Colonic mucosa (tissue), 4 donors: ENCODE results near the gene CTCFL. TPM values are rescaled to one million over a fixed set of nuclear protein-coding genes. Genes with fewer than 3 reads are reported as not detected.

Experiments
- DNase-seq: peaks from one replicate; pipeline ENCODE4 v3.0.0-alpha.2; 2020
- H3K27ac ChIP-seq: fragments of 200-600 bp; one replicate; pipeline ENCODE4 v1.8.0; 2021
- H3K27me3 ChIP-seq: fragments of 200-600 bp; one replicate; pipeline ENCODE4 v1.8.0; 2021
- H3K36me3 ChIP-seq: fragments of 200-600 bp; one replicate; pipeline ENCODE4 v1.8.0; 2021
- H3K4me1 ChIP-seq: fragments of 200-600 bp; one replicate; pipeline ENCODE4 v1.8.0; 2021; ENCODE audit warnings: mild to moderate bottlenecking
- H3K4me3 ChIP-seq: fragments of 200-600 bp; one replicate; pipeline ENCODE4 v1.8.0; 2021
- H3K9ac ChIP-seq, 2 donors: one replicate each; pipeline ENCODE4 v1.7.0; 2013; ENCODE audit warnings: control low read depth in 2 of 2, low read depth in 2 of 2, low read length in 2 of 2
- H3K9me3 ChIP-seq: fragments of 200-600 bp; one replicate; pipeline ENCODE4 v1.8.0; 2021
- CTCF ChIP-seq: fragments of 200-600 bp; IDR thresholded peaks from one replicate; pipeline ENCODE4 v1.8.0; 2022; ENCODE audit warnings: antibody characterized with exemption, mild to moderate bottlenecking
- intact Hi-C: fragments of 100-400 bp; cut with DNase I; formaldehyde crosslinking; loops from one replicate; pipeline ENCODE4 v1.14.1; 2022
- total RNA-seq, 2 donors: library from RNA; stranded (reverse); fragmentation: NEBNext Ultra II Directional in 1 of 2; extraction: Animal tissue kit (Norgen Biotek cat#: 25700) in 1 of 2; gene quantifications; one replicate each; pipeline ENCODE4 v1.2.1, GENCODE V29; 2021
- donor health status: healthy.
- donor health status: DM: no; HTN: no; CAD: no.
- donor health status: DM: no; HTN: no; CAD: no.

Gene CTCFL
- total RNA-seq, 2 donors from 2014 or later, result 0.47 TPM; not detected in 1

GRCh38 chr20:57561356-57562279 is 36.7 kb upstream of the CTCFL start:
- H3K9ac ChIP-seq, result peak overlapping the region; percentile 56 to 93
- H3K4me3 ChIP-seq, result peak overlapping the region; percentile 31

GRCh38 chr20:57560554-57561355 is 35.8 kb upstream of the CTCFL start, which contains the start of gene PCK1:
Gene PCK1, plus strand, starts transcription at chr20:57561110. Its CDS starts 302 bp downstream, at chr20:57561412.
- intact Hi-C loops, result no loop called here
- Histone ChIP-seq H3K4me1 (no peaks in the 10 kb centered on the region), H3K27me3 (peaks cover 3% of the 10 kb centered on the region), H3K4me3 (peak within 1 kb of the TSS; percentile 31), H3K36me3 (no peaks in the 10 kb centered on the region), H3K9me3 (no peaks in the 10 kb centered on the region), H3K9ac (peak within 1 kb of the TSS; percentile 56 to 93), H3K27ac (peak within 1 kb of the TSS; percentile 81)
- DNase-seq, result peak; percentile 99
- TF ChIP-seq CTCF, result no peak

More at GRCh38 chr20:57561356-57562279, 36.7 kb upstream of the CTCFL start:
- intact Hi-C loops, result no loop called here
- H3K4me1 ChIP-seq, result no peaks in the 10 kb centered on the region
- peaks cover 3% of the 10 kb centered on the region for H3K27me3 ChIP-seq
- H3K36me3 ChIP-seq, result no peaks in the 10 kb centered on the region
- TF ChIP-seq CTCF, result no peak
- H3K27ac ChIP-seq, result peak overlapping the region; percentile 26
- DNase-seq, result no peak
- no peaks in the 10 kb centered on the region for H3K9me3 ChIP-seq

GRCh38 chr20:57559658-57560553 is 35.0 kb upstream of the CTCFL start:
- H3K36me3 ChIP-seq, result no peaks in the 10 kb centered on the region
- peak; percentile 62 for DNase-seq
- peak overlapping the region; percentile 81 for H3K27ac ChIP-seq

GRCh38 chr20:57559289-57559634 is 34.3 kb upstream of the CTCFL start:
- no peak for DNase-seq
- intact Hi-C loops, result no loop called here
- Histone ChIP-seq H3K27me3 (peaks cover 3% of the 10 kb centered on the region), H3K9me3 (no peaks in the 10 kb centered on the region), H3K4me1 (no peaks in the 10 kb centered on the region), H3K27ac (peak overlapping the region; percentile 81), H3K4me3 (no peak overlapping the region), H3K36me3 (no peaks in the 10 kb centered on the region), H3K9ac (peak overlapping the region in 1 of 2 donors; percentile 42)
- TF ChIP-seq CTCF, result no peak

More at GRCh38 chr20:57559658-57560553, 35.0 kb upstream of the CTCFL start:
- TF ChIP-seq CTCF, result no peak
- intact Hi-C loops, result no loop called here
- H3K4me1 ChIP-seq, result no peaks in the 10 kb centered on the region
- peaks cover 3% of the 10 kb centered on the region for H3K27me3 ChIP-seq
- no peak overlapping the region for H3K4me3 ChIP-seq
- peak overlapping the region in 1 of 2 donors; percentile 62 for H3K9ac ChIP-seq
- H3K9me3 ChIP-seq, result no peaks in the 10 kb centered on the region
